SJCRH30 (cell line): ENCODE data around the gene FARS2. TPM values are rescaled to one million over a fixed set of nuclear protein-coding genes. Genes with fewer than 3 reads are reported as not detected.

Experiments used
- DNase-seq, 2 experiments: peaks; one replicate each; pipeline ENCODE4 v3.0.0-alpha.2; 2015 to 2020
- H3K27ac ChIP-seq: fragments of 250-450 bp; sonication (Bioruptor Pico); 2 replicates; pipeline ENCODE4 v1.5.1; 2020; ENCODE audit warnings: mild to moderate bottlenecking, moderate library complexity
- H3K27me3 ChIP-seq: fragments of 250-450 bp; sonication (Bioruptor Pico); 2 replicates; pipeline ENCODE4 v1.5.1; 2020; ENCODE audit warnings: mild to moderate bottlenecking, moderate library complexity
- H3K36me3 ChIP-seq: fragments of 250-450 bp; sonication (Bioruptor Pico); 2 replicates; pipeline ENCODE4 v1.5.1; 2020; ENCODE audit warnings: mild to moderate bottlenecking, moderate library complexity
- H3K4me1 ChIP-seq: fragments of 250-450 bp; sonication (Bioruptor Pico); 2 replicates; pipeline ENCODE4 v1.5.1; 2020; ENCODE audit warnings: mild to moderate bottlenecking, moderate library complexity
- H3K4me3 ChIP-seq: fragments of 250-450 bp; sonication (Bioruptor Pico); 2 replicates; pipeline ENCODE4 v1.5.1; 2020; ENCODE audit warnings: mild to moderate bottlenecking, moderate library complexity
- H3K9me3 ChIP-seq: fragments of 250-450 bp; sonication (Bioruptor Pico); replicated peaks from 2 replicates; pipeline ENCODE4 v1.5.1; 2020; ENCODE audit warnings: mild to moderate bottlenecking, moderate library complexity
- total RNA-seq: library from RNA; depleted of rRNA; stranded (reverse); fragments of >200 nt; shearing (Covaris generic); gene quantifications from 2 replicates; pipeline ENCODE4 v1.2.3, GENCODE V29; 2014; rRNA removed

FARS2 gene
- total RNA-seq = 10.5 and 12.9 TPM in 2 replicates

GRCh38 chr6:5260661-5261544, at the start of gene FARS2, which contains the start of gene LYRM4:
TSS of gene FARS2 (plus strand) at chr6:5261513.
TSS of gene LYRM4 (minus strand) at chr6:5260950. CDS start at chr6:5260733, 217 bp downstream.
- no peaks in the 10 kb centered on the region for H3K27me3 ChIP-seq
- H3K9me3 ChIP-seq = no peaks in the 10 kb centered on the region
- peak within 1 kb of the TSS; percentile 99 for H3K27ac ChIP-seq
- H3K4me3 ChIP-seq = peak within 1 kb of the TSS; percentile 96
- peak; percentile 82 to 85 for DNase-seq
- H3K36me3 ChIP-seq = peaks cover 4% of the 10 kb centered on the region; the same call in 1 of the 2 replicates
- no peaks in the 10 kb centered on the region for H3K4me1 ChIP-seq

DNA sequence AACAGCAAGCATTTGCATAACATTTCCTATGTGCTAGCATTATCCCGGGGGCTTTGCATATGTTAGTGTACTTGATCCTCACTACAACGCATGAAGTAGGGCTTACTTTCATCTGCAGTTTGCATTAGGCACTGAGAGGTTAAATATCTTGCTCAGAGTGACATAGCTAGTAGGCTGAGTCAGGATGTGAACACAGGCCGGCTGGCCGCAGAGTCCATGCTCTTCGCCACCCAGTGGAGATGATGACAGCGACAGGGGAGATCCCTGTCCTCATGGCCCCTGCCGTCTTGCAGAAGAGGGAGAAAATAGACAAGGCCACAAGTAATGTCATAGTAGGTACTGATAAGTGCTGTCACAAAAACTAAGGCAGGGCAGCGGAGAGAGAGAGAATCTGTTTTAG, 47.5 kb upstream of the FARS2 start:
- Histone ChIP-seq H3K4me1 (no peaks in the 10 kb centered on the region), H3K36me3 (peaks cover 5% of the 10 kb centered on the region; the same call in 1 of the 2 replicates), H3K27ac (no peak overlapping the region), H3K4me3 (no peak overlapping the region), H3K9me3 (no peaks in the 10 kb centered on the region), H3K27me3 (no peaks in the 10 kb centered on the region)
- DNase-seq = no peak

DNA sequence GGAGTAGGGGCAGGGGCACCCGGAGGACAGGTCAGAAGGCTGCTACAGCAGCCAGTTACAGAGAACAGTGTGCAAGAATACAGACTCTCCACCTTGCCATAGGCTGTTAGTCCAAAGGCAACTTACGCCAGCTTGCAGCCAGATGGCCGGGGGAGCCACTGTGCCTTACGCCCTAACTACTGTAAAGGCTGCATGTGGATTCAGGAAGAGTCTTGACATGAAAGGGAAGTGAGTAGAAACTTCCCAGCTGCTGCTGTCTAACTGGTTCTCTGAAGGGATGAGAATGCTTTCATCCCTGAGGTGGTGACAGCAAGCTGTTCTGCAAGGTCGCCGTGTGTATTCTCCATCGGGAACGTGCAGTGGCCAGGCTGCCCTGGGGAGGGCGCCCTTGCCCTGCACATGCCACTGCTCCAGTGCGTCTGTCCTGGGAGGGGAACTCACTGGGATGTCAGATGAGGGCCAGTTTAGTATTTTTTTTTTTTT, 46.7 kb upstream of the FARS2 start:
- Histone ChIP-seq H3K4me1 (no peaks in the 10 kb centered on the region), H3K27ac (no peak overlapping the region), H3K4me3 (no peak overlapping the region), H3K27me3 (no peaks in the 10 kb centered on the region), H3K9me3 (no peaks in the 10 kb centered on the region), H3K36me3 (peaks cover 5% of the 10 kb centered on the region; the same call in 1 of the 2 replicates)
- peak; percentile 29 to 49 for DNase-seq

GRCh38 chr6:5215159-5215558, 46.2 kb upstream of the FARS2 start:
- Histone ChIP-seq H3K4me3 (no peak overlapping the region), H3K4me1 (no peaks in the 10 kb centered on the region), H3K36me3 (peaks cover 5% of the 10 kb centered on the region; the same call in 1 of the 2 replicates), H3K9me3 (no peaks in the 10 kb centered on the region), H3K27me3 (no peaks in the 10 kb centered on the region), H3K27ac (no peak overlapping the region)
- no peak for DNase-seq

- no peaks in the 10 kb centered on the region for H3K4me1 ChIP-seq
Observed at GRCh38 chr6:5215799-5216198, 45.5 kb upstream of the FARS2 start.

GRCh38 chr6:5217356-5217755, 44.0 kb upstream of the FARS2 start:
- Histone ChIP-seq H3K27ac (no peak overlapping the region), H3K4me3 (no peak overlapping the region), H3K9me3 (no peaks in the 10 kb centered on the region), H3K36me3 (peaks cover 5% of the 10 kb centered on the region; the same call in 1 of the 2 replicates), H3K27me3 (no peaks in the 10 kb centered on the region), H3K4me1 (no peaks in the 10 kb centered on the region)
- no peak for DNase-seq

More at GRCh38 chr6:5215799-5216198, 45.5 kb upstream of the FARS2 start:
- H3K27me3 ChIP-seq = no peaks in the 10 kb centered on the region
- H3K4me3 ChIP-seq = no peak overlapping the region
- no peaks in the 10 kb centered on the region for H3K9me3 ChIP-seq
- no peak for DNase-seq
- H3K36me3 ChIP-seq = peaks cover 5% of the 10 kb centered on the region; the same call in 1 of the 2 replicates
- no peak overlapping the region for H3K27ac ChIP-seq

DNA sequence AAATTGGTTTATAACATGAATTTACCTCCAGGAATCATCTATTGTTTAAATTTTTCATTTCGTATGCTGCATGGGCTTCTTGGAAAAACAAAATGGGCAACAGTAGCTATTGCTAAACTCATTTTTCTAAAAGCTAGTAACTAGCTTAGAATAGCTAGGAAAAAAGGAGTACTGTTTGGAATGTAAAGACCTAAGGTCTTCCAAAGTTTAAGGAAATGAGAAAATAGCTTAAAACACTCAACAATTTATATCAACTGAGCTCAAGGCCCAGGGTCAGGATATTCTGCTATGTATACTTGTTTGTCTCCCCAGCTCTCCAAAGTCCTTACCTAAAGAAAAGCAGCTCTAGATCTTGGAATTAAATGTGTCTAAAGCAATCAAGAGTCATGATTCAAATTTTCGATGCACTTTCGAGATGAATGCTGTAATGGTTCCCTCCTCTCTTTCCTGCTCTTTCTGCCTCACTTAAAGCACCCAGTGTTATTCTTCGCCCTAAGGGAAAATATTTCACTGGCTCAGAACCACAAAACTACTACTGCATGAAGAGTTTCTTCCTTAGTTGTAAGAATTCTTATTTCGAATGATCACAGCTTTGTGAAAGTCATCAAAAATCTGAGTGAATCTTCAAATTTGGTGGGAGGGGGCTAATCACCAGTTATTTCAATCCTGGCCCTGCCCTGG, 42.2 kb upstream of the FARS2 start:
- no peak overlapping the region for H3K4me3 ChIP-seq
- no peak overlapping the region for H3K27ac ChIP-seq
- H3K36me3 ChIP-seq = peaks cover 4% of the 10 kb centered on the region; the same call in 1 of the 2 replicates
- no peaks in the 10 kb centered on the region for H3K27me3 ChIP-seq
- H3K4me1 ChIP-seq = no peaks in the 10 kb centered on the region
- H3K9me3 ChIP-seq = no peaks in the 10 kb centered on the region
- DNase-seq = no peak

DNA sequence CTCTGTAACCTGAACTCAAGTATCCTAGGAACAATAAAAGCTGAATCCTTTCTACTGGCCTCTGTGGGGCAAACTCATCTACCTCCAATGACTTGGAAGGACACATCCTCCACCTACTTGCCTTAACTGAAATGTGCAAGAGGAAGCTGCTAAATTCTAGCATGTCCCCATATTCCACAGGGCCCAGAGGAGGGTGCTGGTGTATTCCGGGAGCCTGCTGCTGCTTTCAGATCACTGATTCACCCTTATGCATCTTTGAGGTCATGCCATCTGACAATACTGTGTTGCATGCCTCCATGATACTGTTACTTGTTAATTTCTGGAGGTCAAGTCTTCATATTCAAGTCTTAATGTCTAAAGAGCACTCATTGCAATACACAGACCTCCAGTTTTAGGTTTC, 40.9 kb upstream of the FARS2 start:
- Histone ChIP-seq H3K27ac (no peak overlapping the region), H3K4me1 (no peaks in the 10 kb centered on the region), H3K27me3 (no peaks in the 10 kb centered on the region), H3K36me3 (peaks cover 4% of the 10 kb centered on the region; the same call in 1 of the 2 replicates), H3K4me3 (no peak overlapping the region), H3K9me3 (no peaks in the 10 kb centered on the region)
- no peak for DNase-seq

- no peaks in the 10 kb centered on the region for H3K9me3 ChIP-seq
- DNase-seq = no peak
- H3K4me1 ChIP-seq = no peaks in the 10 kb centered on the region
- H3K36me3 ChIP-seq = 0 out of 2 replicates have a peak, but pooled peaks cover 2% of the 10 kb centered on the region
- H3K27me3 ChIP-seq = no peaks in the 10 kb centered on the region
- no peak overlapping the region for H3K4me3 ChIP-seq
- no peak overlapping the region for H3K27ac ChIP-seq
Observed at GRCh38 chr6:5223309-5223708, 38.0 kb upstream of the FARS2 start.

- Histone ChIP-seq H3K27ac (no peak overlapping the region), H3K4me1 (no peaks in the 10 kb centered on the region), H3K9me3 (no peaks in the 10 kb centered on the region), H3K36me3 (no peaks in the 10 kb centered on the region), H3K4me3 (no peak overlapping the region), H3K27me3 (no peaks in the 10 kb centered on the region)
- DNase-seq = no peak
Observed at GRCh38 chr6:5229356-5229755, 32.0 kb upstream of the FARS2 start.

DNA sequence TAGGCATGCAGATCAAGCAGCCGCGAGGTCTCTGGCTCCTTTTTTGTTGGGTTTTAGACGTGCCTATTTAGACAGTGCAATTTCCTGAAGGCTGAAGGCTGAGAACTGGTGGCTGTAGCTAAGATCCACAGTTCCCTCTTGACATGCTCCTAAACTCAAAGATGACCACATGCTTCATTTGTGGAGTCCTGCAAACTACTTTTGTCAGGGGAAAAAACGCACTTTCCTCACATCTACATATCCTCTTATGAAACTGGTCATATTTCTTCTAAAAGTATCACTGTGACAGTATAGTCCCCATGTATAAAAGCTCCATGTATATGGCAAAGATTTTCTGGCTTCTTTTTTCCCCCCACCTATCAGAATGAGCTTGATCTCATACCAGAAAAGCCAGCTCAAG, 31.2 kb upstream of the FARS2 start:
- no peaks in the 10 kb centered on the region for H3K9me3 ChIP-seq
- no peaks in the 10 kb centered on the region for H3K27me3 ChIP-seq
- H3K4me1 ChIP-seq = no peaks in the 10 kb centered on the region
- no peaks in the 10 kb centered on the region for H3K36me3 ChIP-seq
- no peak overlapping the region for H3K4me3 ChIP-seq
- H3K27ac ChIP-seq = no peak overlapping the region
- DNase-seq = no peak

- no peak overlapping the region for H3K27ac ChIP-seq
- H3K4me3 ChIP-seq = no peak overlapping the region
- no peaks in the 10 kb centered on the region for H3K4me1 ChIP-seq
- H3K27me3 ChIP-seq = no peaks in the 10 kb centered on the region
- no peak for DNase-seq
- no peaks in the 10 kb centered on the region for H3K9me3 ChIP-seq
- no peaks in the 10 kb centered on the region; the same call in 1 of the 2 replicates for H3K36me3 ChIP-seq
Observed at GRCh38 chr6:5231289-5231688, 30.0 kb upstream of the FARS2 start.

DNA sequence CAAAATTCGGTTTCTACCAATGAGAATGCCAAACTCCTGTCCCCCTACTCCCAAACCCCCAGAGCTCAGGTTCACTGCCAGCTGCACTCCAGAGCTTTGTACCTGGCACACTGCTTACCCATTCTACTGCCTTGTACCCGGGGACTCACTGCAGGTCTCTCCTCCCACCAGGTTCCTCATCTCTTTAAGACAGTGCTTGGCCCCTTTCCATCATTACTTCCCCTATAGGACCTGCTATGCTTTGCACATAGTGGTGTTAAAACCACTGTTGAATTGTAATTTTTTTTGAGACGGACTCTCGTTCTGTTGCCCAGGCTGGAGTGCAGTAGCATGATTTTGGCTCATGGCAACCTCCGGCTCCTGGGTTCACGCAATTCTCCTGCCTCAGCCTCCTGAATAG, 26.4 kb upstream of the FARS2 start:
- no peaks in the 10 kb centered on the region for H3K27me3 ChIP-seq
- no peaks in the 10 kb centered on the region; the same call in 1 of the 2 replicates for H3K36me3 ChIP-seq
- H3K4me3 ChIP-seq = no peak overlapping the region
- no peaks in the 10 kb centered on the region for H3K9me3 ChIP-seq
- H3K27ac ChIP-seq = no peak overlapping the region
- H3K4me1 ChIP-seq = no peaks in the 10 kb centered on the region
- DNase-seq = no peak

- H3K36me3 ChIP-seq = no peaks in the 10 kb centered on the region; the same call in 1 of the 2 replicates
- no peaks in the 10 kb centered on the region for H3K27me3 ChIP-seq
- H3K4me3 ChIP-seq = no peak overlapping the region
- no peaks in the 10 kb centered on the region for H3K4me1 ChIP-seq
- no peak for DNase-seq
- no peaks in the 10 kb centered on the region for H3K9me3 ChIP-seq
- no peak overlapping the region for H3K27ac ChIP-seq
Observed at GRCh38 chr6:5235830-5236229, 25.5 kb upstream of the FARS2 start.

GRCh38 chr6:5237805-5238204, 23.5 kb upstream of the FARS2 start:
- Histone ChIP-seq H3K4me1 (no peaks in the 10 kb centered on the region), H3K9me3 (no peaks in the 10 kb centered on the region), H3K4me3 (no peak overlapping the region), H3K27ac (no peak overlapping the region), H3K27me3 (no peaks in the 10 kb centered on the region), H3K36me3 (no peaks in the 10 kb centered on the region; the same call in 1 of the 2 replicates)
- no peak for DNase-seq
